ENCODE measurements around the gene TMC8. TPM values are rescaled to one million over a fixed set of nuclear protein-coding genes. Genes with fewer than 3 reads are reported as not detected.

Gene TMC8
- polyA plus RNA-seq, 4 donors, result 1.3 to 7.8 (median 4.9) TPM

GRCh38 chr17:78107457-78107856 is 23.1 kb upstream of the TMC8 start:
- WGBS, 3 donors, result 70 to 86% (median 85%) methylated on average over 10 of the region's 10 CpGs
- Histone ChIP-seq H3K36me3 (ENCODE audit: control insufficient read depth in 3 of 3, insufficient read depth in 2 of 3, low read depth in 1 of 3, low read length in 3 of 3) (peaks cover 0 to 77% (median 5%) of the 10 kb centered on the region in 3 donors), H3K4me1 (ENCODE audit: control insufficient read depth in 3 of 3, insufficient read depth in 2 of 3, low read depth in 1 of 3, low read length in 2 of 3) (no peaks in the 10 kb centered on the region), H3K9me3 (ENCODE audit: control insufficient read depth in 2 of 2, insufficient read depth in 1 of 2, low read depth in 1 of 2, low read length in 1 of 2) (no peaks in the 10 kb centered on the region), H3K27me3 (ENCODE audit: control insufficient read depth in 3 of 3, insufficient read depth in 3 of 3, low read length in 3 of 3) (no peaks in the 10 kb centered on the region), H3K27ac (ENCODE audit: low read depth in 1 of 3, low read length in 2 of 3) (no peak overlapping the region), H3K4me3 (ENCODE audit: low read depth in 1 of 3, low read length in 3 of 3) (no peak overlapping the region)
- FAIRE-seq (no peak), DNase-seq (no peak)

GRCh38 chr17:78107976-78108725 is 22.4 kb upstream of the TMC8 start:
- Histone ChIP-seq H3K36me3 (ENCODE audit: control insufficient read depth in 3 of 3, insufficient read depth in 2 of 3, low read depth in 1 of 3, low read length in 3 of 3) (peaks cover 0 to 78% (median 5%) of the 10 kb centered on the region in 3 donors), H3K27me3 (ENCODE audit: control insufficient read depth in 3 of 3, insufficient read depth in 3 of 3, low read length in 3 of 3) (no peaks in the 10 kb centered on the region), H3K9me3 (ENCODE audit: control insufficient read depth in 2 of 2, insufficient read depth in 1 of 2, low read depth in 1 of 2, low read length in 1 of 2) (no peaks in the 10 kb centered on the region), H3K4me1 (ENCODE audit: control insufficient read depth in 3 of 3, insufficient read depth in 2 of 3, low read depth in 1 of 3, low read length in 2 of 3) (no peaks in the 10 kb centered on the region), H3K27ac (ENCODE audit: low read depth in 1 of 3, low read length in 2 of 3) (no peak overlapping the region), H3K4me3 (ENCODE audit: low read depth in 1 of 3, low read length in 3 of 3) (no peak overlapping the region)
- no peak for FAIRE-seq
- no peak for DNase-seq
- WGBS, 3 donors, result 93 to 94% (median 93%) methylated on average over 21 of the region's 21 CpGs

DNA sequence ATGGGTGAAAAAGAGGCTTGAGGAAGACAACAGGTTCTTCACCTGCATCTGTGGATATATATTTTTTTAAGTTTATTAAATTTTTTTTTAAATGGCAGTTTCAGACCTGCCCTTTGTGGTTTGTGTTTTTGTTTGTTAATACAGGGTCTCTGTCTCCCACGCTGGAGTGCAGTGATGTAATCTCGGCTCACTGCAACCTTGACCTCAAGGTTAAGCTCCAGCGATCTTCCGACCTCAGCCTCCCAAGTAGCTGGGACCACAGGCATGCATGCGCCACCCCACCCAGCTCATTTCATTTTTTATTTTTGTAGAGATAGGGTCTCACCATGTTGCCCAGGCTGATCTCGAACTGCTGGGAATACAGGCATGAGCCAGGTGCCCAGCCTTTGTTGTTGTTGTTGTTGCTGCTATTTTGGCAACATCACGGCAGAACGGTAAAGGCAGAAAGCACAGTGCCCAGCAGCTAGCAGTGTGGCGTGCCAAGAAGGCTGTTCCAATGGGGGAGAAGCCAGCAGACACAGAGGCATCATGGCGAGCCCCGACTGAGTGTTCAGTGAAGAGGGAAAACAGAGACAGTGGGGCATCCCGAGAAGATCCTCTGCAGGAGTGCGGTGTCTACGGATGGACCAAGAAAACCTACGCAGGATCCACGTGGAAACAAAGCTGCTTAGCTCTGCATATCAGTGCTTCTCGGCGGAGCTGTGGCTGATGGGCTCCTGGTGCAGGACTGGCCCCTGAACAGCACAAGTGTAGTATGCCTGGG is 21.7 kb upstream of the TMC8 start:
- Histone ChIP-seq H3K9me3 (ENCODE audit: control insufficient read depth in 2 of 2, insufficient read depth in 1 of 2, low read depth in 1 of 2, low read length in 1 of 2) (no peaks in the 10 kb centered on the region), H3K27me3 (ENCODE audit: control insufficient read depth in 3 of 3, insufficient read depth in 3 of 3, low read length in 3 of 3) (no peaks in the 10 kb centered on the region), H3K4me3 (ENCODE audit: low read depth in 1 of 3, low read length in 3 of 3) (no peak overlapping the region), H3K27ac (ENCODE audit: low read depth in 1 of 3, low read length in 2 of 3) (no peak overlapping the region), H3K4me1 (ENCODE audit: control insufficient read depth in 3 of 3, insufficient read depth in 2 of 3, low read depth in 1 of 3, low read length in 2 of 3) (no peaks in the 10 kb centered on the region), H3K36me3 (ENCODE audit: control insufficient read depth in 3 of 3, insufficient read depth in 2 of 3, low read depth in 1 of 3, low read length in 3 of 3) (peaks cover 0 to 75% (median 5%) of the 10 kb centered on the region in 3 donors)
- FAIRE-seq (no peak), DNase-seq (no peak)
- WGBS, 3 donors, result 81 to 83% (median 81%) methylated on average over 18 of the region's 18 CpGs

DNA sequence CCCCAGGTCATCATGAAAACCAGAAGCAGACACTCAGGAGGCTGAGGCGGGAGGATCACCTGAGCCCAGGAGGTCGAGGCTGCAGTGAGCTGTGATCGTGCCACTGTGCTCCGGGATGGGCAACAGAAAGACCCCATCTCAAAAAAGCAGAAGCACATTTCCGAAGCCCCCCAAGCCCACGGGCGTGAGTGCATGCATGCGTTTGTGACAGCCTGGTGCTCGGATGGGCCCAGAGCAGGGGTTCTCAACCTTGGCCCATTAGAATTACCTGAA is 21.1 kb upstream of the TMC8 start:
- WGBS, 3 donors, result 84 to 96% (median 95%) methylated on average over 9 of the region's 9 CpGs
- H3K27me3 ChIP-seq (ENCODE audit: control insufficient read depth in 3 of 3, insufficient read depth in 3 of 3, low read length in 3 of 3), result no peaks in the 10 kb centered on the region
- no peaks in the 10 kb centered on the region for H3K9me3 ChIP-seq (ENCODE audit: control insufficient read depth in 2 of 2, insufficient read depth in 1 of 2, low read depth in 1 of 2, low read length in 1 of 2)
- no peak overlapping the region for H3K27ac ChIP-seq (ENCODE audit: low read depth in 1 of 3, low read length in 2 of 3)
- no peak for DNase-seq
- H3K4me3 ChIP-seq (ENCODE audit: low read depth in 1 of 3, low read length in 3 of 3), result no peak overlapping the region
- no peak for FAIRE-seq
- no peaks in the 10 kb centered on the region for H3K4me1 ChIP-seq (ENCODE audit: control insufficient read depth in 3 of 3, insufficient read depth in 2 of 3, low read depth in 1 of 3, low read length in 2 of 3)
- H3K36me3 ChIP-seq (ENCODE audit: control insufficient read depth in 3 of 3, insufficient read depth in 2 of 3, low read depth in 1 of 3, low read length in 3 of 3), result peaks cover 0 to 76% (median 5%) of the 10 kb centered on the region in 3 donors

DNA sequence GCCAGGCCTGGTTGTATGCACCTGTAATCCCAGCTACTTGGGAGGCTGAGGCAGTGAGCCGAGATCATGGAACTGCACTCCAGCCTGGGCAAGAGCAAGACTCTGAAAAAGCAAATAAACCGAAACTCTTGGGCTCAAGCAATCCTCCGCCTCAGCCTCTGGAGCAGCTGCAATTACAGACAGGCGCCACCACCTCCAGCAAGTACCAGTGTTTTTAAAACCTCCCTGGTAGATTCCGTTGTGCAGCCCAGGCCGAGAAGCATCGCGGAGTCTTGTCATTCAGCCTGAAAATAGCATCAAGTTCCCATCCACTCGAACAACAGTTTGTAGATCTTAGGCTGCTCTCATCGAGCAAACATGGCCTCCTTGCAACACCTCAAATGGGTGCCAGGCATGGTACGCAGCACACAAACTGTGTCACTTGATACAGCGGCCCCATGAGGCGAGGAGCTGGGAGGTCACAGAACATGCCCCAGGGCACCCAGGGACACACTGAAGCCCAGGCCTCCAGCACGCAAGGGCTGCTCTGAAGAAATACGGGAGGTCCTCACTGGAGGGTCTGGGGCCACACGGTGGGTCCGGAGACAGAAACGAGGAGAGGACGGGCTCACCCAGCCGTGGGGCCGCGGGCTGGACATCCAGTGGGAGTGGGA is 20.1 kb upstream of the TMC8 start:
- no peak for DNase-seq
- 87 to 93% (median 91%) methylated on average over 22 of the region's 22 CpGs for WGBS, 3 donors

GRCh38 chr17:78111016-78111726 is 19.4 kb upstream of the TMC8 start:
- H3K36me3 ChIP-seq (ENCODE audit: control insufficient read depth in 3 of 3, insufficient read depth in 2 of 3, low read depth in 1 of 3, low read length in 3 of 3), result peaks cover 0 to 80% (median 6%) of the 10 kb centered on the region in 3 donors
- no peak overlapping the region for H3K4me3 ChIP-seq (ENCODE audit: low read depth in 1 of 3, low read length in 3 of 3)
- no peaks in the 10 kb centered on the region for H3K27me3 ChIP-seq (ENCODE audit: control insufficient read depth in 3 of 3, insufficient read depth in 3 of 3, low read length in 3 of 3)
- H3K4me1 ChIP-seq (ENCODE audit: control insufficient read depth in 3 of 3, insufficient read depth in 2 of 3, low read depth in 1 of 3, low read length in 2 of 3), result no peaks in the 10 kb centered on the region
- 89 to 90% (median 89%) methylated on average over 19 of the region's 19 CpGs for WGBS, 3 donors
- DNase-seq, result no peak
- no peak for FAIRE-seq
- no peaks in the 10 kb centered on the region for H3K9me3 ChIP-seq (ENCODE audit: control insufficient read depth in 2 of 2, insufficient read depth in 1 of 2, low read depth in 1 of 2, low read length in 1 of 2)
- no peak overlapping the region for H3K27ac ChIP-seq (ENCODE audit: low read depth in 1 of 3, low read length in 2 of 3)

More for the DNA sequence above, 20.1 kb upstream of the TMC8 start:
- FAIRE-seq, result no peak
- H3K4me3 ChIP-seq (ENCODE audit: low read depth in 1 of 3, low read length in 3 of 3), result no peak overlapping the region
- H3K36me3 ChIP-seq (ENCODE audit: control insufficient read depth in 3 of 3, insufficient read depth in 2 of 3, low read depth in 1 of 3, low read length in 3 of 3), result peaks cover 0 to 78% (median 6%) of the 10 kb centered on the region in 3 donors
- H3K27me3 ChIP-seq (ENCODE audit: control insufficient read depth in 3 of 3, insufficient read depth in 3 of 3, low read length in 3 of 3), result no peaks in the 10 kb centered on the region
- H3K9me3 ChIP-seq (ENCODE audit: control insufficient read depth in 2 of 2, insufficient read depth in 1 of 2, low read depth in 1 of 2, low read length in 1 of 2), result no peaks in the 10 kb centered on the region
- no peaks in the 10 kb centered on the region for H3K4me1 ChIP-seq (ENCODE audit: control insufficient read depth in 3 of 3, insufficient read depth in 2 of 3, low read depth in 1 of 3, low read length in 2 of 3)
- H3K27ac ChIP-seq (ENCODE audit: low read depth in 1 of 3, low read length in 2 of 3), result no peak overlapping the region

GRCh38 chr17:78111727-78112517 is 18.6 kb upstream of the TMC8 start:
- Histone ChIP-seq H3K27ac (ENCODE audit: low read depth in 1 of 3, low read length in 2 of 3) (no peak overlapping the region), H3K4me1 (ENCODE audit: control insufficient read depth in 3 of 3, insufficient read depth in 2 of 3, low read depth in 1 of 3, low read length in 2 of 3) (peaks cover 0 to 2% (median 0%) of the 10 kb centered on the region in 3 donors), H3K9me3 (ENCODE audit: control insufficient read depth in 2 of 2, insufficient read depth in 1 of 2, low read depth in 1 of 2, low read length in 1 of 2) (no peaks in the 10 kb centered on the region), H3K4me3 (ENCODE audit: low read depth in 1 of 3, low read length in 3 of 3) (no peak overlapping the region), H3K36me3 (ENCODE audit: control insufficient read depth in 3 of 3, insufficient read depth in 2 of 3, low read depth in 1 of 3, low read length in 3 of 3) (peaks cover 0 to 86% (median 6%) of the 10 kb centered on the region in 3 donors), H3K27me3 (ENCODE audit: control insufficient read depth in 3 of 3, insufficient read depth in 3 of 3, low read length in 3 of 3) (no peaks in the 10 kb centered on the region)
- DNase-seq (no peak), FAIRE-seq (no peak)
- WGBS, 3 donors, result 92 to 94% (median 94%) methylated on average over 19 to 28 of the region's 28 CpGs
